C4-2B (cell line): ENCODE measurements around the gene APOBR.

ENCODE experiments used
- CTCF ChIP-seq: fragments of 450-650 bp; conservative IDR thresholded peaks from 2 replicates; pipeline ENCODE4 v1.5.1; 2017; ENCODE audit warnings: mild to moderate bottlenecking
- ZFX ChIP-seq: fragments of 450-650 bp; IDR thresholded peaks from 2 replicates; pipeline ENCODE4 v1.6.1; 2017

- TF ChIP-seq CTCF (no peak), ZFX (no peak)
These were observed 7.8 kb downstream of the APOBR start for GRCh38 chr16:28502290-28502689.
